Measurements from ENCODE around the gene ST6GAL1.

Gene ST6GAL1

DNA sequence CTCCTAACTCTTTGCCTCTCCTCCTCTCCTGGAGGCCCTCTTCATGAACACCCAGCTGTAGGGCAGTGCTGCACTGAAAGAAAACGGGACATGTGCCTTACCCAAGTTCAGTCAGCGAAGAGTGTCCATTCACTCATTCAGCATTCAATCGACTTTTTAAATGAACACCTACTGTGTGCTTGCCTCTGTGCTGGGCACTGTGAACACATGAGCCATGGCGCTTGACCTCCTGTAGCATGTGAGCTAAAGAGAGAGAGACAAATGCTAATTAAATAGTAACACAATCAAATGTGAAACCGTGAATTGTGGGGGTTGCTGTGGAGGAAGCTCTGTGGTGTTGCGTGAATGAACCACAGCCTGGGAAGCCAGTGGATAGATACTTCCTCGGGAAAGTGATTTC is 43.4 kb downstream of the ST6GAL1 start:
- H3K4me3 ChIP-seq (replicated peaks in 1 of 2; ENCODE audit: low read depth in 2 of 2, low read length in 2 of 2): no peak overlapping the region
- TF ChIP-seq, protein P1, sequence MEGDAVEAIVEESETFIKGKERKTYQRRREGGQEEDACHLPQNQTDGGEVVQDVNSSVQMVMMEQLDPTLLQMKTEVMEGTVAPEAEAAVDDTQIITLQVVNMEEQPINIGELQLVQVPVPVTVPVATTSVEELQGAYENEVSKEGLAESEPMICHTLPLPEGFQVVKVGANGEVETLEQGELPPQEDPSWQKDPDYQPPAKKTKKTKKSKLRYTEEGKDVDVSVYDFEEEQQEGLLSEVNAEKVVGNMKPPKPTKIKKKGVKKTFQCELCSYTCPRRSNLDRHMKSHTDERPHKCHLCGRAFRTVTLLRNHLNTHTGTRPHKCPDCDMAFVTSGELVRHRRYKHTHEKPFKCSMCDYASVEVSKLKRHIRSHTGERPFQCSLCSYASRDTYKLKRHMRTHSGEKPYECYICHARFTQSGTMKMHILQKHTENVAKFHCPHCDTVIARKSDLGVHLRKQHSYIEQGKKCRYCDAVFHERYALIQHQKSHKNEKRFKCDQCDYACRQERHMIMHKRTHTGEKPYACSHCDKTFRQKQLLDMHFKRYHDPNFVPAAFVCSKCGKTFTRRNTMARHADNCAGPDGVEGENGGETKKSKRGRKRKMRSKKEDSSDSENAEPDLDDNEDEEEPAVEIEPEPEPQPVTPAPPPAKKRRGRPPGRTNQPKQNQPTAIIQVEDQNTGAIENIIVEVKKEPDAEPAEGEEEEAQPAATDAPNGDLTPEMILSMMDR (IDR thresholded peaks at IDR 0.05; ENCODE audit: low read depth, low read length): no peak
- DNase-seq (ENCODE audit: low read depth in 2 of 2): no peak

DNA sequence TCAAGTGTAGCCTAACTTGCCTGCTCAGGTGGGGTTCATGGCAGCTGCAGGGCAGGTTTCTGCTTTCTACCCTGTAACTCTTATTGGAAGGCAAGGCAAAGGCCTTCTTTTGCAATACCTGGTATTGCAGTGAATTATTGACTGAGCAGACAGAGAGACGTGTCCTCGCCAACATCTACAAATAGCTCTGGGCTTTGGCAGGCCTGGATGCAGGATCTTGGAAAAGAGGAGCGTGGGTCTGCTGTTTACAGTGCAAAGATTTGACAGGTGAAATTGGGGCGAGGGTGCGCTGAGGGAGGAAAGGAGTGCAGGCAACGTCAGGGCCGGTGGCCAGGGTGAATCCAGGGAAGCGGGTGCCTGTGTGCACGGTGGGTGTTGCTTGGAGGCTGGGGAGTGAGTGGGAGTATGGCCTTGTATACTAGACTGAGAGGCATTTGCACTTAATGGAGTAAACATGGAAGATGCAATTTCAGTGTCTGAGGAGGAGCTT is 44.5 kb downstream of the ST6GAL1 start:
- H3K4me3 ChIP-seq (replicated peaks in 1 of 2; ENCODE audit: low read depth in 2 of 2, low read length in 2 of 2): no peak overlapping the region
- TF ChIP-seq, protein P1 (IDR thresholded peaks at IDR 0.05; ENCODE audit: low read depth, low read length): no peak
- no peak for DNase-seq (ENCODE audit: low read depth in 2 of 2)

DNA sequence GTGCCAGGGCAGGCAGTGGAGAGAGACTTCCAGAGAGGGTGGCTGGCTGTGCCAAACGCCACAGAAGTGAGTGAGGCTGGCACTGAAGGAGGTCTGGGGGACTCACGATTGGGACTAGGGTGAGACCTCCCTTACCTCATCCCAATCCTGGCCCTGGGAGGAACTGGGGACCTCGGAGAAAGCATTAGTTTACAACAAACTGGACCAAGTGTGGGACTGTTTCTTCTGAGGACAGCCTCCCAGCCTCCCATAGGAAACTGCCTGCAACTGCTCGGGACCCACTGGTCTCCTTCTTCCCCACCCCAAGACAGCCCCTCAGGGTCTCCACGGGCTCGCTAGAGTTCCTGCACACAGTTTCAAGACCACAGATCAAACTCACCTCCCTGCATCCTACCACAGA is 45.4 kb downstream of the ST6GAL1 start:
- TF ChIP-seq, protein P1 (IDR thresholded peaks at IDR 0.05; ENCODE audit: low read depth, low read length): no peak
- H3K4me3 ChIP-seq (replicated peaks in 1 of 2; ENCODE audit: low read depth in 2 of 2, low read length in 2 of 2): no peak overlapping the region
- DNase-seq (ENCODE audit: low read depth in 2 of 2): no peak

DNA sequence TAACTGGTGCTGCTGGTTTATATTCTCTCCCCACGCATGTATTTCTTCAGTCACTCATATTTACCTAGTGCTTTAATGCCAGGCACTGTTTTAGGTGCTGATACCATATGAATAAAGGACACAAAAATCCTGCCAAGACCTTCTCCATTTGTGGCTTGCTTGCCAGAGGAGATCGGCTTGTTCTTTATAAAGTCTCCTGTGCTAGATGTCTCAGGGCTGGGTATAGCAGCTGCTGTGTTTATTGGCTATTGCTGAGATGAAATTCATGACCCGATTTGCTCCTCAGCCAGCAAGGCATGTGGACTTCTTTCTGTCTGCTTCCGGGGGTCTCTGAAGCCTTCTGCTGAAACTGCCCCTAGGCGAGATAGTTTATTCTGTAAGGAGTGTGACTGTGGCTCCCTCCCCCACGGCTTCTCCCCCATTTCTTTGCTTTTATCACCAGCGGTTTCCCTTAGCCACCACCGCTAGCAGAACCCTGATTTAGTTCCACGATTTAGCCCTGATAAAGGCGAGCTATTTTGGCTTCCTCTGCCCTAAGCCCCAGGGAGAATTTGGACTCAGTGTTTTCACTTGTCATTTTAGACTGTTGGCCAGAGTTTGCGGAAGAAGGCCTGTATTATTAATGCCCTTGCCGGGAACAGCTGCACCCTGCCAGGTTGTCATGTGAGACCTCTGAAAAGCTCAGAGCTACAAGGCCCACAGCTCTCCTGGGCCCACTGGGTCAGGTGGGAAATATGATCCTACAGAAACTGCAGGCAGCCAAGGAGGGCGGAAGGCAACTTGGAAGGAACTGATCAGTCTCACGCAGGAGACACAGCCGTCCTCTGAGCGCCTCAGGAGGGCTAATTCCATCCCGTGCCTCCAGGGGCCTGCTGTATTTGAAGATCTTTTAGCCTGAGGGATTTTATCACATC is 46.8 kb downstream of the ST6GAL1 start:
- TF ChIP-seq, protein P1 (IDR thresholded peaks at IDR 0.05; ENCODE audit: low read depth, low read length): peak; percentile 10
- DNase-seq (ENCODE audit: low read depth in 2 of 2): peak; percentile 44 to 94
- H3K4me3 ChIP-seq (replicated peaks in 1 of 2; ENCODE audit: low read depth in 2 of 2, low read length in 2 of 2): no peak overlapping the region

DNA sequence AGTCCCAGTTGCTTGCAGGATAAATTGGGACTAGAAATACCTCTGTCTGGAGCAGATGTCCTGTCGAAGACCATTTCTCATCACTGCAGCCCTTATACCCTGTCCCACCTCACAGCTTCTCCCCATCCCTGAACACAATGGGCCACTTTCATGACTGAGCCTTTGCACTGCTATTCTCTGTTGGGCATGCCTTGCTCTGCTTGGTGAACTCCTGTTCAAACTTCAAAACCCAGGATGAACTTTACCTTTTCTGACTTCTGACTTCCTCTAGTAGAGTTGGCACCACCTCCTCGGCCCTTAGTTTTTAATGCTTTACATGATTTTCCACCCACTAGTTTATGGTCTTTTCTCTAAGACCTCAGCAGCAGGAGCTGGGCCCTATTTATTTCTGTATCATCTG is 48.4 kb downstream of the ST6GAL1 start:
- TF ChIP-seq, protein P1 (IDR thresholded peaks at IDR 0.05; ENCODE audit: low read depth, low read length): no peak

DNA sequence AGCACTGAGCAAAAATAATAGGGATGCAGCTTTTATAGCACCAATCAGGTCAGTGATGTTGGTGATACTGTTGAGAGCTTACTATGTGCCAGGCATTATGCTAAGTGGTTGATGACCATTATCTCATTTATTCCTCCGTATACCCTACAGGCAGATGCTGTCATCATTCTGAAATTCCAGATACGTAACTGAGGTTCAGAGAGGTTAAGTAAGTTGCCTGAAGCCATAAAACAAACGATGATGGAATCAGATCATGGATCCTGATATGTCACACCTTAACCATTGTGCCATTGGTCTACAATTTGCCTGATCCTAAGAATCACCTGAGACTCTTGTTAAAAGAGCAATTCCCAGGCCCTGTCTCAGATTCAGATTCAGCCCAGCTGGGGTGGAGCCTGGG is 49.5 kb downstream of the ST6GAL1 start:
- H3K4me3 ChIP-seq (replicated peaks in 1 of 2; ENCODE audit: low read depth in 2 of 2, low read length in 2 of 2): no peak overlapping the region
- TF ChIP-seq, protein P1 (IDR thresholded peaks at IDR 0.05; ENCODE audit: low read depth, low read length): no peak
- DNase-seq (ENCODE audit: low read depth in 2 of 2): no peak

More for the DNA sequence above, 48.4 kb downstream of the ST6GAL1 start:
- no peak for DNase-seq (ENCODE audit: low read depth in 2 of 2)
- no peak overlapping the region for H3K4me3 ChIP-seq (replicated peaks in 1 of 2; ENCODE audit: low read depth in 2 of 2, low read length in 2 of 2)

Measured in cardiac fibroblast (primary cell).